Measurements from ENCODE around the gene ZNF536. TPM values are rescaled to one million over a fixed set of nuclear protein-coding genes. Genes with fewer than 3 reads are reported as not detected.

The ZNF536 gene
- total RNA-seq, 1 experiment from 2014 or later = 0.05 TPM

DNA sequence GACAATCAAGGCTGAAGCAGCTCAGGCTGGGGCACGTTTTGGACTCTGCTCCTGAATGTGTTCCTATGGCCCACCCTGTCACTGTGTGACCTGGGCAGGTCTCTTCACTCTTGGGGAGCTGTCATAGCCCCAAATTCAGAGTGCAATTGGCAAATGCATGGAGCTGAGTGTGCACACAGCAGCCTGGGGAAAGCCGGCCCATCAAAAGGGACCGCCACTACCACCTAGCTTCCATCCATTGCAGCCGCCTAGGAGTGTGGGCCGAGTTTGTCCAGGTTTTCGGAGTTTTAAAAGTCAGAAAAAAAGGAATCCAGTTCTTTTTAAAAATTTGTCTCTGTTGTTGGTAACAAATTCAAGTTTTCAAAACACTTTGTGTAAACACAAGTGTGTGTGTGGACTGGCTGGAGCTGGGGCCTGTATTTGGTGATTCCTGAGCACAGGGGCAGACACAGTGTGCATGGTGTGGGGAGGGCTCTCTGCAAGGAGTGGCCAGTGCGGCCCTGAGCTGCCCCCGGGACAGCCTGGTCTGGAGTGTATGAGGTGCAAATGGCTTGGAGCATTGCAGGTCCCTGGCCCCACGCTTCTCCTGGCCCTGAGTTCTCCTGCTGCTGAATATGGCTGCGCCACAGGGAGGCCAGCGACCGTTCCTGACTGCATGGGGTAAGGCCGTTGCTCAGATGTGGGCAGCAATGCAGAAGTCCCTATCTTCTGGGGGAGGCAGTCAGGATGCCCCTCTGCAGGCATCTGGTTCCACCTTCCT is 13.2 kb upstream of the ZNF536 start:
- Histone ChIP-seq H3K9me3 (ENCODE audit: control insufficient read depth, insufficient read depth, low read depth, low read length) (no peaks in the 10 kb centered on the region), H3K4me3 (ENCODE audit: low read depth in 2 of 2, low read length in 2 of 2) (no peak overlapping the region)
- BruUV-seq (replicated peaks) = no TSS peak

GRCh38 chr19:30359936-30360335 is 12.2 kb upstream of the ZNF536 start:
- no peak overlapping the region for H3K27ac ChIP-seq (ENCODE audit: low read length)
- in situ Hi-C loops (cut with HindIII; ENCODE audit: low pct_unique_long_range_greater_than_20kb, low sequenced_read_pairs) = no loop called here

More for the DNA sequence above, 13.2 kb upstream of the ZNF536 start:
- Histone ChIP-seq H3K4me1 (ENCODE audit: control insufficient read depth, insufficient read depth, low read length) (no peaks in the 10 kb centered on the region), H3K27ac (ENCODE audit: low read length) (no peak overlapping the region), H3K36me3 (ENCODE audit: control insufficient read depth, insufficient read depth, low read length) (no peaks in the 10 kb centered on the region), H3K27me3 (ENCODE audit: control insufficient read depth, insufficient read depth, low read length) (no peaks in the 10 kb centered on the region)
- no peak for ATAC-seq
- ChIA-PET POLR2A (no interaction called here), CTCF (no interaction called here)
- TF ChIP-seq REST (IDR thresholded peaks at IDR 0.05; ENCODE audit: insufficient read depth in 1 of 2, low read depth in 2 of 2, low read length in 1 of 2) (no peak), SIN3A (IDR thresholded peaks at IDR 0.05; ENCODE audit: borderline replicate concordance, insufficient read depth, low read depth, low read length) (no peak), POLR2AphosphoS5 (IDR thresholded peaks at IDR 0.05; ENCODE audit: low read depth, low read length) (no peak), CTCF (IDR thresholded peaks at IDR 0.05) (no peak), TCF7L2 (IDR thresholded peaks at IDR 0.05; ENCODE audit: low read depth, low read length) (no peak)
- intact Hi-C loops (cut with micrococcal nuclease; ENCODE audit: unreplicated experiment) (no loop called here), in situ Hi-C loops (cut with HindIII; ENCODE audit: low pct_unique_long_range_greater_than_20kb, low sequenced_read_pairs) (no loop called here)
- no peak for DNase-seq (ENCODE audit: low read depth, low spot score)

More at GRCh38 chr19:30359936-30360335, 12.2 kb upstream of the ZNF536 start:
- no peaks in the 10 kb centered on the region for H3K4me1 ChIP-seq (ENCODE audit: control insufficient read depth, insufficient read depth, low read length)
- ChIA-PET CTCF (no interaction called here), POLR2A (no interaction called here)
- intact Hi-C loops (cut with micrococcal nuclease; ENCODE audit: unreplicated experiment) = no loop called here
- H3K9me3 ChIP-seq (ENCODE audit: control insufficient read depth, insufficient read depth, low read depth, low read length) = no peaks in the 10 kb centered on the region
- ATAC-seq = no peak
- TF ChIP-seq SIN3A (IDR thresholded peaks at IDR 0.05; ENCODE audit: borderline replicate concordance, insufficient read depth, low read depth, low read length) = no peak
- no peak for TF ChIP-seq POLR2AphosphoS5 (IDR thresholded peaks at IDR 0.05; ENCODE audit: low read depth, low read length)
- TF ChIP-seq TCF7L2 (IDR thresholded peaks at IDR 0.05; ENCODE audit: low read depth, low read length) = no peak
- no peak for TF ChIP-seq REST (IDR thresholded peaks at IDR 0.05; ENCODE audit: insufficient read depth in 1 of 2, low read depth in 2 of 2, low read length in 1 of 2)
- TF ChIP-seq CTCF (IDR thresholded peaks at IDR 0.05) = no peak
- no TSS peak for BruUV-seq (replicated peaks)
- H3K36me3 ChIP-seq (ENCODE audit: control insufficient read depth, insufficient read depth, low read length) = no peaks in the 10 kb centered on the region
- DNase-seq (ENCODE audit: low read depth, low spot score) = no peak
- no peak overlapping the region for H3K4me3 ChIP-seq (ENCODE audit: low read depth in 2 of 2, low read length in 2 of 2)
- H3K27me3 ChIP-seq (ENCODE audit: control insufficient read depth, insufficient read depth, low read length) = 0 out of 2 replicates have a peak, but pooled peaks cover 3% of the 10 kb centered on the region
